Epithelial cell of prostate (primary cell): ENCODE results near the gene DCDC1.

Source experiments
- DNase-seq: peaks from one replicate; pipeline ENCODE4 v3.0.0-alpha.2; 2011; ENCODE audit warnings: low read depth, low spot score
- H3K27ac ChIP-seq: fragments of 450-650 bp; 2 replicates; pipeline ENCODE4 v1.5.1; 2017; ENCODE audit warnings: mild to moderate bottlenecking

The DCDC1 gene

GRCh38 chr11:30935861-30936260 is 433.7 kb downstream of the DCDC1 start:
- DNase-seq = no peak
- no peak overlapping the region for H3K27ac ChIP-seq

GRCh38 chr11:30926130-30926529 is 443.4 kb downstream of the DCDC1 start:
- H3K27ac ChIP-seq = no peak overlapping the region
- DNase-seq = no peak

DNA sequence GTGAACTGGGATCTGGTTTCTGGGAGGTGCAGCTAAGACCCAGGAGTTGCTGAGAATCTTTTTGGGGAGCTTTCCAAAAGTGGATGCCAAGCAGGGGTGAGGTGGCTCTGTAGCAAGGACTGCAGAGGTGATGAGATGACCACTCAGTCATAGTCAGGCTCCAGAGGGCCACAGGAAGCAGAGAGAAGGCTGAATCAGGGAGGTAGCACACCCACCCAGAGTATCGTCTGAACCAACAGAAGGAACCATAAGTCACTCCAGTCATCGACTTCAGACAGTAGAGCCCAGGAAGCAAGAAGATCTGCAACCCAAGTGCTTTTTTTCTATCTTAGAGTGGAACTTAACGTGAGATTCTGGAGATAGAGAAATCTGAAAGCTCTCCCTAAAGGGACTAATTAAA is 447.7 kb downstream of the DCDC1 start:
- no peak overlapping the region for H3K27ac ChIP-seq
- DNase-seq = no peak

GRCh38 chr11:30919389-30920152 is 450.0 kb downstream of the DCDC1 start:
- no peak for DNase-seq
- H3K27ac ChIP-seq = no peak overlapping the region

DNA sequence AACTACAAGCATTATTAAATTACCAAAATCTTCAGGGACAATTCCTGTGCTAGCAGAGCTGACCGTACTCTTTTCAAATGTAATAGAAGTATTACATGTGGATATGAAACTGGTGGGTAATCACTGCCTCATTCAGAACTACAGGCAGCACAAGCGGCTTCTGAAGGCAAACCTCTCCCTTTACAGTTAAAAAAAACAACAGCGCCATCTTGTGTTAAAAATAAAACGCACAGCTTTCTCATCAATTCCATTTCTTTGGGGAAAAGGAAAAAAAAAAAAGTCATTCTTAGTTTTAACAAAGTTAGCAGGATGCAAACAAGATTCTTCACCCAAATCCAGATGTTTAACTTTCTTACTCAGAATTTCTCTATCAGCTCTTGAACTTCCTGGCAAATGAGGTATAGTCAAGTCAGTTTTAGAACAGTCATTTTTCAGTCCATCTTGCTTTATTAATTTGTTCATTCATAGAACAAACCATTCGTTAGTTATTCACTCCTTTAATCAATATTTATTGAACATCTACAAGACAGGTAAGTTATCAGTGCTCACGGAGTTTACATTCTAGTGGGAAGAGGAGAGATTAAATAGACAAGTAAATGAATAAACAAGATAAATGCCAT is 451.6 kb downstream of the DCDC1 start:
- H3K27ac ChIP-seq = no peak overlapping the region
- DNase-seq = no peak

GRCh38 chr11:30917266-30917665 is 452.3 kb downstream of the DCDC1 start:
- H3K27ac ChIP-seq = no peak overlapping the region
- DNase-seq = no peak

DNA sequence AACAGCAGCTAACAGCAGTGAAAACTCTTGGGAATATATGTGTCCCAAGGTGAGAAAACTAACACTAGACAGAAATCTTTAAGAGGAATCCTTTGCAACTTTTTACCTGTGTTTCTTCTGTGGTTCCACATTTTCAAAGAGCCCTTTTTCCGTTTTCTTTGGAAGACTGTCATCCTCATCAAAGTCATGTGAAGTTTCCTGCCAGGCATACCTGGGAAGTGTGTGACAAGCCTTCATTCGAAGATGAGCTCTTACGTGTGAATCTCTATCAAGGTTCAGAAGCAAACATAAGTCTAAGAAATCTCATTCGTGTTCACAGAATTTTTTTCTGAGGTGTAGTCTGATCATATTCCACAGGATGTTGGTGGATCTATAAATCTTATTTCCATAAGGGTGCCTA is 452.8 kb downstream of the DCDC1 start:
- no peak overlapping the region for H3K27ac ChIP-seq
- DNase-seq = no peak

DNA sequence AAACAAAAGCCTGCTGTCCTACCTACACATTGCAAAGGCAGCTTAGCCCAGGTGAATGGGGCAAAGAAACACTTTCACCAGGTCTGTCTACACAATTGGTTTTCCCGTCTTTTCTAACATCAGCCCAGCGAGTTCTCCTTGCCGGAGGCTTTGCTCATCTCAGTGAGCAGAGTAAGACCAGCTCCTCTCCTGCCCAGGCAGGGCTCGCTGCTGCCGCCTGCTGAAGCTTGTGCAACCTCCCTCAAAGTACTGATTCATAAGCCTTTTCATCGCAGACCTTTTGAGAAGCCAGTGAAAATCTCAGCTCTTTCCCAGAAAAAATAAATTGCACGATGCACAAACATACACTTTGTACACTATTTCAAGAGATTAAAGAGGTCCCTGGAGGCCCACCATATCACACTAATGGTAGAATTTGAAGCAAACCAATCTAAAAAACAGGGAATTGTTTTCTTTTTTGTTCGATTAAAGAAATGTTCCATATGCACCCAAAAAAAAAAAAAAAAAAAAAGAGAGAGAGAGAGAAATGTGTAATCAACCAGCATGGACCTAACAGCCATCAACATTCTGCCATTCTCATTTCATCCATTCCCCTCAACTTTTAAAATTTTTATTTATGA is 455.3 kb downstream of the DCDC1 start:
- H3K27ac ChIP-seq = no peak overlapping the region
- DNase-seq = peak; percentile 14

DNA sequence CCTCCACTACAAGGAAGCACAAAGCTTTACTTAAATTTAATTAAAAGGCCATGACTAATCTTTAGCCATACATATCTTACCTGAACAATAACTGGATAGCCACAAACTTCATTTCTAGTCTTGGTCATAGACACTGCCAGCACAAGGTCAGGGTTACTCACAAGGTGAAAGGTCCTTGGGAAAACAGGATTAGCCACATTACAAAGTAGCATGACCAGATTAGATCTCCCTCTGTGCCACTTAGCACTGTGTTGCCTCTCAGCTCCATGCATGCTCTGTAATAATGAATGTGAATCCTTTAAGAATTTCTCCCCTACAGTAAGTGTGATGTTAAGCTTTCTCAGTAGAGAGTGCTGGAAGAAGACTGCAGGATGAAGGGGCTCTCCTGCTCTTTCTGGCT is 458.3 kb downstream of the DCDC1 start:
- H3K27ac ChIP-seq = no peak overlapping the region
- no peak for DNase-seq

GRCh38 chr11:30908857-30909256 is 460.7 kb downstream of the DCDC1 start:
- DNase-seq = no peak
- no peak overlapping the region for H3K27ac ChIP-seq

- DNase-seq = no peak
- no peak overlapping the region for H3K27ac ChIP-seq
Measured at GRCh38 chr11:30908272-30908671, 461.3 kb downstream of the DCDC1 start.

- no peak overlapping the region for H3K27ac ChIP-seq
- no peak for DNase-seq
Measured at GRCh38 chr11:30902929-30903328, 466.6 kb downstream of the DCDC1 start.

DNA sequence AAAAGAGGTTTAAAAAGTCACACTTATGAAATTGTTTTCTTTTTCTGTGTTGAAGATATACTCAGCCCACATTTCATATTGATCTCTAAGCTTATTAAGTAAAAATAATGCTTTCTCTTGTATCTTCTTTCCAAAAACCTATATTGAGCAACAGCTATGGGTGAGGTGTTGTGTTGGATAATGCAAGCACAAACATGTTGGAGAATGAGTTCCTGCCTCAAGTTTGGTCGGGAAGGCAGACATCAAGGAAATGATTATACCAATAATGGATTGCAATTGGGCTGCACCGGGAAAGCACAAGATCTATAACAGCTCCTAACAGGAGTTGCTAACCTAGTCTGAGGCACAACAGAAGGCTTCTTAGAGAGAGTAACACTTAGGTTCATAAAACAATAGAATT is 474.5 kb downstream of the DCDC1 start:
- DNase-seq = no peak
- H3K27ac ChIP-seq = no peak overlapping the region

DNA sequence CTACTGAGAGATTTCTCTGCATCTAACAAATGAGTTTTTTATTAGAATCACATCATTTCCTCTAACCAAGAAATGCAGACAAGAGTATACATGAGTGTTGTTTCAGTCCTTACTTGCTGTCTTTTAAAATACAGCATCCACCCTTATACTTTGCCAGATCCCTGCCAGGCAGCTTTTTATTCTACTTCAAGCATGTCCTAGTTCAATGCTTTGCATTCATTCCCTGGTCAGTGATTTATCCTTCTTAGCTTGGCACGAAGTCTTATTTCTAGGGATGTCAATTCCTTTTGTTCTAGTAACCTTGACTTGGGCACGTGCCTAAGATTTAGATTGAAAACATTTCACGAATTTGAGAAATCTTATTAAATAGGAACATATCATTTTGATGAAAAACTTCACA is 476.2 kb downstream of the DCDC1 start:
- DNase-seq = no peak
- H3K27ac ChIP-seq = no peak overlapping the region

GRCh38 chr11:30889143-30889794 is 480.3 kb downstream of the DCDC1 start:
- no peak overlapping the region for H3K27ac ChIP-seq
- DNase-seq = no peak

- H3K27ac ChIP-seq = no peak overlapping the region
- no peak for DNase-seq
Measured at GRCh38 chr11:30879322-30880005, 490.1 kb downstream of the DCDC1 start.

- H3K27ac ChIP-seq = no peak overlapping the region
- DNase-seq = no peak
Measured at GRCh38 chr11:30878400-30878799, 491.1 kb downstream of the DCDC1 start.

DNA sequence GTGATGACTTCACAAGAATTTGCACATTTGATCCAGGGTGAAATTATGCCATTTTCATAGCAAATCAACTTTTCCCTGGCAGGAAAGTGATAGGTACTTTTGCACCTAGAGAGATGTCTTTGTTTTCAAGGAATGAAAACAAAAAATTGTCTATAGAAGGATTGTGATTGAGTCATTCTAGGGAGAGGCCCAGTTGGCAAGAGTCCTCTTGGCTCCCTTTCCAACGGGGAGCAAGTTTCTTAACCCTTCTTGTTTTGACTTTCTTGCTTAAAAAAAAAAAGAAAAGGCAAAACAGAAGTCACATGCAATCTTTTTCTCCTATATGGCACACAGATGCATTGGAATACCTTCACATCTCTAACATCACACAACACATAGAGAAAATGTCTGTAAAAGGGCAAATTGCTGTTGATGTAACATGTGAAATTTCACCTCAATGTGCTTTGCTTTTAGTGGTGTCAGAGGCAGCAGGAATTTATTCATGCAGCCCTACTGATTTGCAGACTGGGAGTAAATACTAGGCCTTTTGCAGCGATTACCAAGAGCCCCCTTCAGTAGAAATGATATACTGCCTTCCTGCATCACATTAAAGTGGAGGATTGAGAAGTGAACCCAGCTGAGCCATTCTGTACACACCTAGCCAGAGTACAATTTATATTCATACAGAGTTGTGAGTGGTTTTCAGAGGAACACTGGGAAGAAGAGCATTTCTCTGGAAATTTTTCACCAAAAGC is 492.7 kb downstream of the DCDC1 start:
- no peak overlapping the region for H3K27ac ChIP-seq

DNA sequence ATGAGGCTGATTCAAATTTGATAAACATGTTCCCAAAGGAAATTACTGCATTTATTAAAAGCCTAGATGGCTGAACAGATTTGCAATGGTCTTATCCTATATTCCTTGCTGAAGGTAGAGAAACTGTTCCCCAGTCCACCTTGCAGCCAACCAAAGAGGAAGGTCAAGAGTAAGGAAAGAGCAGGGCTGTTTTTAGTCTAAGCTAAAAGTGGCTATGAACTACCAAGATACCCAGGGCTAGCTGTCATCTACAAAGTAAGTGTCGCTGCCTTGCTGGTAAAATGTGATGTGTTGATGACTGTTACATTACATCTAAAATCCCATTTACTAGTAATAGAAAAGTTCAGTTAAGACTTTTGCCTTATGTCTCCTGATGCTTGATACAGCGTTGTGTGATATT is 493.3 kb downstream of the DCDC1 start:
- no peak overlapping the region for H3K27ac ChIP-seq
- DNase-seq = no peak

More for the DNA sequence above, 492.7 kb downstream of the DCDC1 start:
- DNase-seq = no peak

DNA sequence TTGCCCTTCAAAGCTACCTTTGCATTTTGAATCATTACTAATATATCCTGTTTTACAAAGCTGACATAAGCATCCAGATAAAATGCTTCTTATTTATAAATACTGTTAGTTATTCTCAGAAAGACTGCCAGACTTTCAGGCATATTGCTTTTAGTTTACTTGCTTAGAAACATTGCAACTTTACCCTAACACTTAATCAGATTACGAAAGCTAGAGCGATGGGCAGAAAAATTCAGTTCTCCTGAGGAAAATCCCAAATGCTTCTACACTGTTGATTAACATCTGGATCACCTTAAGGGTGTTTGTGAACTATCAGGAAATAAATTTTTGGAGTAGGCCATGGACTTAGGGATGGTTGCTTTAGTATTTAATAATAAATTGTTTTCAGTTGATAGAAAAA is 493.7 kb downstream of the DCDC1 start:
- H3K27ac ChIP-seq = no peak overlapping the region
- DNase-seq = no peak
